ENCODE results near the gene GRIA1.

Gene GRIA1

DNA sequence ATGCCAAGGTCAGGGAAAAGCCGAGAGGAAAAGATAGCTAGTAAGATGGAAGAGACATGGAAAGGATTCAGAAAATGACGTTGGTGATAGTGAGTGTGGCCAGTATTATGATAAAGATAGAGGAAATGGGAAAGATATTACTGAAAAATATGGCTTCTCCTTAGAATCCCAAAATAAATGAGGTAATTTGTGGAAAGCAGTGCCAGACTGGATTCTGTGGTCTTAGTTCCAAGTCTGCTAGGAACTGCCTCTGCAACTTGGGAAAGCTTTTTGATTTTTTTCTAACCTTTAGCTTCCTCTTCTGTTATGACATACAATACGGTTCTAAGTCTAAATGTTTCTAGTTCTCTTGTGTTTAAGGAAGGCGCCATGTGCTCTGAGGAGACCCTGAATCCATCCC, 54.2 kb downstream of the GRIA1 start:
- DNase-seq = no peak
- intact Hi-C loops (cut with DNase I; ENCODE audit: low total_unique reads) = no loop called here
- H3K27me3 ChIP-seq = no peaks in the 10 kb centered on the region
- H3K9me3 ChIP-seq = no peaks in the 10 kb centered on the region
- no peaks in the 10 kb centered on the region for H3K36me3 ChIP-seq
- H3K27ac ChIP-seq = no peak overlapping the region
- TF ChIP-seq CTCF (IDR thresholded peaks at IDR 0.05) = no peak
- no peaks in the 10 kb centered on the region for H3K4me1 ChIP-seq
- H3K4me3 ChIP-seq = no peak overlapping the region

DNA sequence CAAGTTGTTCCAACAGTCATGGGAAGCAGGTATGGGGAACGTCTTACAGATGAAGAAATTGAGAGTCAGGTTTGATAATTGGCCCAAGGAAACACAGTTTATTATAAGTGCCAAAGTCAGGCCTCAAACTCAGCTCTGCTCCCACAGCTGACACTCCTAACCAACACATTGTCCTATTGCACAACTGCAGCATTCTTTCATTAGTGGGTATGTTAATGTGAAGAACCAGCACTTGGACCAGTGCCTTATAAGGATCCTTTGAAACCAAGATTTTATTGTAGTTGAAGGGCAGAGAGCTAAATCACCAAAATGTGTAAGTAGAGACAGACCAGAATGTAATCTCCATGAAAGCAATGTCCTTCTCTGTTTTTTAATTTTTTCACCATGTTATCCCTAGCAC, 56.1 kb downstream of the GRIA1 start:
- Histone ChIP-seq H3K4me3 (no peak overlapping the region), H3K4me1 (peaks cover 0 to 4% (median 2%) of the 10 kb centered on the region in 4 donors), H3K9me3 (no peaks in the 10 kb centered on the region), H3K27me3 (no peaks in the 10 kb centered on the region), H3K27ac (no peak overlapping the region), H3K36me3 (no peaks in the 10 kb centered on the region)
- no peak for TF ChIP-seq CTCF (IDR thresholded peaks at IDR 0.05)
- intact Hi-C loops (cut with DNase I; ENCODE audit: low total_unique reads) = no loop called here
- DNase-seq = no peak

DNA sequence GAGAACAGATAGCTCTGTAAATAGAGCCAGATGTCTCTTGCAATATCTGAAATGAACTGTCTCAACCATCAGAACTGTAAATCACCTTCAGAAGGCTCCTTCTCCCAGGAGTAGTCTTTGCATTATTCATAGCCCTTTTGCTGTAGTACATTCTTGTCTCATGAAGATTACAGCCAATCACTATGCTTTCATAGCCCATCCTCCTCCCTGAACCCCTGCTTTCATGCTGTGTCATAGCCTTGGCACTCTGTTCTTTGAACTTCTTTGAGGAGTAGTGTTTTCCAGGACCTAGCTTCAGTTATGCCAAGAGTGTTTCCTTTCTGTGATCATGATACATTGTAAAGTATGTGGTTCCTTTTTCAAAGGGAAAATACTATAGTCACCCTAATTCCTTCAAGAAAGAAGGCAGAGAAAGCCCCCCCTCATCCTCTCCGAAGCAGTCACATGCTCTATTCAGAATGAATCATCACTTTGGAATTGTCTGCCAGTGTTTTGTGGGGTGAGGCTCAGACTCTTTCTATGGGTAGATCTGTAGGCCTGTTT, 61.1 kb downstream of the GRIA1 start:
- Histone ChIP-seq H3K9me3 (no peaks in the 10 kb centered on the region), H3K27ac (peak overlapping the region; percentile 52 to 69), H3K4me1 (peaks cover 0 to 23% (median 13%) of the 10 kb centered on the region in 4 donors), H3K36me3 (no peaks in the 10 kb centered on the region), H3K27me3 (no peaks in the 10 kb centered on the region), H3K4me3 (no peak overlapping the region)
- DNase-seq = no peak
- no peak for TF ChIP-seq CTCF (IDR thresholded peaks at IDR 0.05)
- intact Hi-C loops (cut with DNase I; ENCODE audit: low total_unique reads) = no loop called here

DNA sequence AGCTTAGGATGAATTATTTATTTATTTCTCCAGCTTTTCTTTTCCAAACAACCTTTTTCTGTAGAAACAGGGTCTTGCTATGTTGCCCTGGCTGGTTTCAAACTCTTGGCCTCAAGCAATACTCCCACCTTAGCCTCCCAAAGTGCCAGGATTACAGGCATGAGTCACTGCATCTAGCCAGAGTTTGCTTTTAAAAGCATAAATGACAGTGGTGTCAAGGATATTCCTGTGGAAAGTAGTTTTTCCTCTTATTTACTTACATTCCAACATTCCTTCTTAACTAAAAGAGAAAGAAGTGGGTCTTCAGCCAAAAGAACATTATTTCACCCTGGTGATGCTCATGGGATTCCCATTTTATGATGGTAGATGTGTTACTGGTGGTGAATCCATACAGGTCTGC, 62.4 kb downstream of the GRIA1 start:
- Histone ChIP-seq H3K27ac (peak overlapping the region in 1 of 2 donors; percentile 69), H3K4me3 (no peak overlapping the region), H3K27me3 (no peaks in the 10 kb centered on the region), H3K36me3 (no peaks in the 10 kb centered on the region), H3K9me3 (no peaks in the 10 kb centered on the region), H3K4me1 (peaks cover 0 to 23% (median 13%) of the 10 kb centered on the region in 4 donors)
- intact Hi-C loops (cut with DNase I; ENCODE audit: low total_unique reads) = no loop called here
- no peak for TF ChIP-seq CTCF (IDR thresholded peaks at IDR 0.05)
- no peak for DNase-seq

DNA sequence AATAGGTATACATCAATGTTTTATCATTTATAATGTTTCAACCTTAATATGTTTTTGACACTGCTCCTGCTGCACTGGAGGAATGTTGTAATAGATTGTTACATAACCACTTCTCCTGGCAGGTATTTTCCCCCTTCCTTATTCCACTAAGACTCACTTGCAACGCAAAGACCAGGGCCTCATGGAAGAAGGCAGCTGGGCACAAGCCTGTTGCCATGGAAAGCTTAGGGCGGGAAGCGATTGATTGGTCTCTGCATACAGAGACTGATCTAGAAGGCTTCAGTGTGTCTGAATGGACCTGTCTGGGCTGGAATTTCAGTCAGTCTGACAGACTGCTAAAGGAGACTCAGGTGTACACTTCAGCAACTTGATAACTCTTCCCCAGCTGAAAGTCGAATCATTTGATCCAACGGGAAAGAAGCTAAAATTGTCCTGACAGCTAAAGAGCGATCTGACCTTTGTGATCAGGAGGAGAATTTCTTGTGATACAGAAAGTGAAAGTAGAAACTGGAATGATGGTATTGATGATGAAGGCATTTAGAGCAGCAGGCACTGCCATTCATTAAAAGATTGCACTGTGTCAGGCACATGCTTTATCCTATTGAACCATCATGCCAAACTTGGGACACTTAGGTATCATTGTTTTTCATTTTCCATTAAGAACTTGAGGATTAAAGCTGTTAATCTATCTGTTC, 65.1 kb downstream of the GRIA1 start:
- no peak for DNase-seq
- peaks cover 0 to 37% (median 15%) of the 10 kb centered on the region in 4 donors for H3K4me1 ChIP-seq
- H3K9me3 ChIP-seq = no peaks in the 10 kb centered on the region
- H3K27me3 ChIP-seq = no peaks in the 10 kb centered on the region
- intact Hi-C loops (cut with DNase I; ENCODE audit: low total_unique reads) = no loop called here
- no peak overlapping the region for H3K27ac ChIP-seq
- TF ChIP-seq CTCF (IDR thresholded peaks at IDR 0.05) = no peak
- no peak overlapping the region for H3K4me3 ChIP-seq
- no peaks in the 10 kb centered on the region for H3K36me3 ChIP-seq
